ENCODE results near the gene HLCS.

HLCS gene

DNA sequence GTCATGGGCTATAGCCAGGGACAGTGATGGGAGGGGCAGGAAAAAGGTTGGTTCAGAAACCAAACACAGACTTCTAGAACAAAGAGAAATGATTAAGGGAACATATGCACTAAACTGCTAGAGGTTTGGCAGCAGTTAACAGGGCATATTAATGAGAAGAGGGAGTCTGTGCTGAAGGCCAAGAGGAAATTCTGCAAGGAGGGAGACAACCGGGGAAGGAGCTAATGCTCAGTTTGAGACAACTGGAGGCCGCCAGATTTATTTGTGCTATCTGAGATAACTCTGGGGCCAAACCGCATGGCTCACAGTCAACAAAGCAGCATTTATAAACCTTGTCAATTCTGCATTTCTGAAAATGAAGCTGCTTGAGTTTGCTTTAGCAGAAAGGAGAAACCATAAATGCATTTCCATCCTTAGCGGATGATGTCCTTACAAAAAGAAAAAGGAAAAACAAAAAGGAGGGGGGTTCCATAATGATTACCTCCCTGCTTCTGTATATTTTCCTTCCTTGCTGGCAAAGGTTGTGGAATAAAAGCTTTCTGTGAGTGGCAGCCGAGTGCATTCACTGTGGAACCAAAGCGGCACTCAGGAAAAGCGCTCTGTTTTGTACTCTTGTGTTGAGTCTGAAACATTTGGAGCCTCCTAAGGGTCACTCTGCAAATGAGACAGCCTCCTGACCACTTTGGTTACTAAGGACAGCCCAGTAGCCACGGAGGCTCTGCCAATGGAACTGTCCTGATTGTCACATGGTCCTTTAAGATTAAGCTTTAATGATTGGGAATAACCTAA, 197.2 kb downstream of the HLCS start:
- no peak for DNase-seq (ENCODE audit: low spot score)
- in situ Hi-C loops (cut with MboI; ENCODE audit: low pct_unique_long_range_greater_than_20kb, low sequenced_read_pairs, unreplicated experiment), result loop anchor here (25.0 kb wide), 1 partner anchor 107 kb away; no protein-coding TSS in a partner anchor
- TF ChIP-seq, protein P1, sequence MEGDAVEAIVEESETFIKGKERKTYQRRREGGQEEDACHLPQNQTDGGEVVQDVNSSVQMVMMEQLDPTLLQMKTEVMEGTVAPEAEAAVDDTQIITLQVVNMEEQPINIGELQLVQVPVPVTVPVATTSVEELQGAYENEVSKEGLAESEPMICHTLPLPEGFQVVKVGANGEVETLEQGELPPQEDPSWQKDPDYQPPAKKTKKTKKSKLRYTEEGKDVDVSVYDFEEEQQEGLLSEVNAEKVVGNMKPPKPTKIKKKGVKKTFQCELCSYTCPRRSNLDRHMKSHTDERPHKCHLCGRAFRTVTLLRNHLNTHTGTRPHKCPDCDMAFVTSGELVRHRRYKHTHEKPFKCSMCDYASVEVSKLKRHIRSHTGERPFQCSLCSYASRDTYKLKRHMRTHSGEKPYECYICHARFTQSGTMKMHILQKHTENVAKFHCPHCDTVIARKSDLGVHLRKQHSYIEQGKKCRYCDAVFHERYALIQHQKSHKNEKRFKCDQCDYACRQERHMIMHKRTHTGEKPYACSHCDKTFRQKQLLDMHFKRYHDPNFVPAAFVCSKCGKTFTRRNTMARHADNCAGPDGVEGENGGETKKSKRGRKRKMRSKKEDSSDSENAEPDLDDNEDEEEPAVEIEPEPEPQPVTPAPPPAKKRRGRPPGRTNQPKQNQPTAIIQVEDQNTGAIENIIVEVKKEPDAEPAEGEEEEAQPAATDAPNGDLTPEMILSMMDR (IDR thresholded peaks at IDR 0.05; ENCODE audit: extremely low read depth, insufficient read depth, missing control alignments), result no peak

DNA sequence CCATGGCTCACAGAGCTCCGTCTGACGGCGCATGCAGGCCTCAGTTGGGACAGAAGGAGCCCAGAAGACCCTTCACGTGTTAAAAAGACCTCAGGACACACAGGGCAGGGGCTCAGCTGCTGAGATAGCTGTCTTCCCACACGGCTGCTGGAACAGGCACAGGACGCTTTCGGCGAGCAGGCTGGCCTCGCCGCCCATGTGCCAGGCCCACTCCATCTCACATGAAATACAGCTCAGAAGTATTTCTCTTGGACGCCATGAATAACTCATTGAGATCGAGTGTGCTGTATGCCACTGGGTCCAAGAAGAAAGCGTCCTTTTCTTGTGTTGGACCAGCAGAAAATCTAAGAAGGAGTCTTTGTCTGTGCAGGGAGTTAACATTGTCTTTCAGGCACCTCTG, 198.0 kb downstream of the HLCS start:
- in situ Hi-C loops (cut with MboI; ENCODE audit: low pct_unique_long_range_greater_than_20kb, low sequenced_read_pairs, unreplicated experiment), result loop anchor here (25.0 kb wide), 1 partner anchor 106 kb away; no protein-coding TSS in a partner anchor
- no peak for DNase-seq (ENCODE audit: low spot score)
- TF ChIP-seq, protein P1 (IDR thresholded peaks at IDR 0.05; ENCODE audit: extremely low read depth, insufficient read depth, missing control alignments), result no peak

DNA sequence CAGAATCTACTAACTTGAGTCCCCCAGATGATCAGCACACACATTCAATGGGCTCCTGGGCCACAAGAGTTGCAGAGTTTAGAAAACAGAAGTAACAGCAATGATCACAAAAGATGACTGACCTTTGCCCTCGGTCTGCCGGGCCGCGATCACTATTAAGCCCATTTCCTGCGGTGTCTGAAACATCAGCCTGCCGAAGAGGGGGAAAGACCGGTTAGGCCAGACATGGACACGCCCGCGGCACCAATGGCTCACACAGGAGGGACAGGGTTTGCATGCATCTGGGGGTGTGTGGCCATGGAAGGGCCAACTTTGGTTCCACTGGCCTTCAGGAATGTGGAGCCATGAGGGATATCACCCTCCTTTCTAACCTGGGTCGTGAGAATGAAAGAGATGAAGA, 199.4 kb downstream of the HLCS start:
- in situ Hi-C loops (cut with MboI; ENCODE audit: low pct_unique_long_range_greater_than_20kb, low sequenced_read_pairs, unreplicated experiment), result loop anchor here (25.0 kb wide), 1 partner anchor 105 kb away; no protein-coding TSS in a partner anchor
- TF ChIP-seq, protein P1 (IDR thresholded peaks at IDR 0.05; ENCODE audit: extremely low read depth, insufficient read depth, missing control alignments), result no peak
- DNase-seq (ENCODE audit: low spot score), result no peak

DNA sequence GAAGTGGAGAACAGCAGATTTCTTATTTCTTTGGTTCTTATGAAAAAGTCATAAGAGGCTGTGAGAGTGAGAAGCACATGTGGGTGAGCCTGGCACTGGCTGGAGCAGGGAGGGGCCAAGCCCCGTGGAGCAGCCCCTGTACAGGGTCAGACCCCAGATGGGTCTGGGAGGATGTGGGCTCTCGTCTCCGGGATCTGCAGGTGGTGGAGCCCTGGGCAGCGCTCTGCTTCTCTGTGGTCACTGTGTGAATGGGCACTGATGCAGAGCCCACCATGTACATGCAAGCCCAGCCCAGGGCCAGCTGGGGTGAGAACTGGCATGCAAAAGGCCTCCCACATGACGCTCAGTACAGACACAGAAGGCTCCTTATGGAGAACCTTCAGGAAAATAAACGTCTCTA, 200.0 kb downstream of the HLCS start:
- no peak for DNase-seq (ENCODE audit: low spot score)
- in situ Hi-C loops (cut with MboI; ENCODE audit: low pct_unique_long_range_greater_than_20kb, low sequenced_read_pairs, unreplicated experiment), result loop anchor here (25.0 kb wide), 1 partner anchor 104 kb away; no protein-coding TSS in a partner anchor
- TF ChIP-seq, protein P1 (IDR thresholded peaks at IDR 0.05; ENCODE audit: extremely low read depth, insufficient read depth, missing control alignments), result no peak

DNA sequence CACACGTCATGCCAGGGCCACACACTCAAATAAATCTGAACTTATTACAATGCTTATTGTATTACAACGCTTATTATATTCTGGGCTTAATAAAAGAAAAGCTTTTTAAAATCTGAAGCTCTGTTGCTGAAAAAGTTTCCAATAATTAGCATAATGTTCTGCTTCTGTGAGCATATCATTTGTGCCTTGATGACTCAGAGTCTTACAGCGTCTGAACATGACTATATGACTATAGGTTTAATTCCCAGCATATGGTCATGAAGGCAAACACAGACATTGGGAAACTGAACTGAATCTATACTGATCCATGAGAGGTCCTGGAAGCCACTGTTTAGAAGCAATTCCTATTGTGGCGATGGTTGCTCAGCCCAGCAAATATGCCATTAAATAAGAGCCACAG, 201.2 kb downstream of the HLCS start:
- TF ChIP-seq, protein P1 (IDR thresholded peaks at IDR 0.05; ENCODE audit: extremely low read depth, insufficient read depth, missing control alignments), result no peak
- DNase-seq (ENCODE audit: low spot score), result no peak
- in situ Hi-C loops (cut with MboI; ENCODE audit: low pct_unique_long_range_greater_than_20kb, low sequenced_read_pairs, unreplicated experiment), result loop anchor here (25.0 kb wide), 1 partner anchor 103 kb away; no protein-coding TSS in a partner anchor

DNA sequence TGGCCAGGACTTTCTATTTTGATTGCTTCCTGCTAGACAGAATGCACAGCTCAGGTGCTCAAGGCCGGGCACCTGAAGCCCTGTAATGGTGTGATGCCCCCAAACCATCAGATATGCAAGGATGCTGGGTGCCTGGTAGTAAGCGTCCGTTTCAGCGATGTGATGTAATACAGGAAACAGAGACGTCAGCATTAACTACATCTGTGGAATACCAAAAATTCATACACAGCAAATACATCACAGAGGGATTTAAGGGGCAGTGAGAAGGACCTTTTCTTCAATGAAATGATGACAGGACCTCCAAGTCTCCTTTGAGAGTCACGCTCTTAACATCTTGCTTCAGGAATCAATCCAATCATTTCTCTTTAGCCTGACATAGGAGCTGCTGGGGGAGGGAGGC, 203.2 kb downstream of the HLCS start:
- DNase-seq (ENCODE audit: low spot score), result no peak
- TF ChIP-seq, protein P1 (IDR thresholded peaks at IDR 0.05; ENCODE audit: extremely low read depth, insufficient read depth, missing control alignments), result no peak
- in situ Hi-C loops (cut with MboI; ENCODE audit: low pct_unique_long_range_greater_than_20kb, low sequenced_read_pairs, unreplicated experiment), result loop anchor here (25.0 kb wide), 1 partner anchor 101 kb away; no protein-coding TSS in a partner anchor
